Testis (tissue), 2 donors: ENCODE results near the gene ARHGEF3.

Source experiments
- CTCF ChIP-seq, 3 experiments: fragments of 450-650 bp in 2 of 3; fragments of 200-600 bp in 1 of 3; sonication (generic) in 1 of 3; IDR thresholded peaks; one replicate each; pipeline ENCODE4 v1.5.1; 2016 to 2019; ENCODE audit warnings: antibody characterized with exemption in 3 of 3, mild to moderate bottlenecking in 2 of 3, moderate library complexity in 1 of 3
- POLR2A ChIP-seq: fragments of 450-650 bp; IDR thresholded peaks from one replicate; pipeline ENCODE4 v1.6.1; 2017; ENCODE audit warnings: antibody characterized with exemption, mild to moderate bottlenecking, moderate library complexity

GRCh38 chr3:56720849-56721248, 80.9 kb downstream of the ARHGEF3 start:
- TF ChIP-seq CTCF (IDR thresholded peaks at IDR 0.05) (no peak), POLR2A (no peak)
